Measurements from ENCODE around the gene CLCF1. TPM values are rescaled to one million over a fixed set of nuclear protein-coding genes. Genes with fewer than 3 reads are reported as not detected.
A peak's percentile ranks its signal among the peaks of the same experiment; 100 is the strongest.

Gene CLCF1
- total RNA-seq (10 to 100 TPM in 1 of 2 donors, 1 to 10 TPM in 1; 7.7 to 12.0 TPM), polyA plus RNA-seq (10 to 100 TPM in 1 of 2 donors, 1 to 10 TPM in 1; 2.6 to 19.5 TPM)
- long read RNA-seq, donor 1, transcript CLCF1-201 (3 exons, 1,844 nt), result major isoform, 43 of 72 reads
- long read RNA-seq, donor 1, transcript CLCF1-202 (3 exons, 967 nt), result minor isoform, 5 of 72 reads
- long read RNA-seq, donor 1, partial matches to known transcripts, result 16 of 72 reads
- long read RNA-seq, donor 1, other reads (novel, unspliced or antisense), result 8 of 72 reads
- long read RNA-seq, donor 2, partial matches to known transcripts, result 0 of 14 reads
- long read RNA-seq, donor 2, other reads (novel, unspliced or antisense), result 10 of 14 reads

DNA sequence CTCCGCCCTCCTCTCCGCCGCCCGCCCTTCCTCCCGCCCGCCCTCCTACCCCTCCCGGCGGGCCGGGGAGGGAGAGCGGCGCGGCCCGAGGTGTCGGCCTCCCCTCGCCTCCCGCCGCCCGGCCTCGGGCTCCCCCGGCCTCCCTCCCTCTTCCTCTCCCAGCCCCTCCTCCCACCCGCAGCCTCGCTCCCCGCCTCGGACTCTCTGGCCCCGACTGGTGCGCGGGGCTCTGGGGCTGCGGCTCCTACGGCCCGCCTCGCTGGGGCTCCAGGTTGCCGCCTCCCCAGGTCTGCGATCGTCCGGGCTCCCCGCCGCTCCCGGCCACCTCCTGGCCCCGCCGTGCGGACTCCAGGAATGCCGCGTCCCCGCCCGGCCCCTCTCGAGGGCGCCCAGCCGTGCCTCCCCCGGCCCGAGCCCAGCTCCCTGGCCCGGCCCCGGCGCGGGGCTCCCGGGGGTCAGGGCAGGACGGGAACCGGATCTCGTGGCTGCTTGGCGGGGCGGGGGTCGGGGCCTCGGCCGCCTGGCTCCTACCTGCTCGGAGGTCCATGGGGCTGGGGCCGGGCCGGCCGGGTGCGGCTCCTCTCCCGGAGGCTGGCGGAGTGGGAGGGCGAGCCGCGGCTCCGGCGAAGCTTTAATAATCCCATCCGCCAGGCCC, at the start of gene CLCF1:
Gene CLCF1, minus strand, starts transcription at position 606 of the 655 bp plus-strand sequence. Its CDS starts 59 bp downstream, at position 547.
- DNase-seq, result peak; percentile 84 to 89
- no peaks in the 10 kb centered on the region for H3K4me1 ChIP-seq (ENCODE audit: control insufficient read depth in 1 of 2, insufficient read depth in 2 of 2, low read length in 2 of 2)
- H3K9me3 ChIP-seq (ENCODE audit: control insufficient read depth, low read length), result no peaks in the 10 kb centered on the region
- peak within 1 kb of the TSS; percentile 71 to 88 for H3K4me3 ChIP-seq (ENCODE audit: low read length in 2 of 2)
- whole genome bisulfite sequencing, 2 donors, result 0 to 1% methylated on average over 36 to 76 of the region's 76 CpGs
- H3K27me3 ChIP-seq (ENCODE audit: control insufficient read depth in 1 of 2, insufficient read depth in 2 of 2, low read length in 1 of 2), result no peaks in the 10 kb centered on the region
- intact Hi-C loops (cut with DNase I), result loop anchor here in 1 of 2 donors (2.0 kb wide), 1 partner anchor 18 kb away; no protein-coding TSS in a partner anchor
- ATAC-seq (ENCODE audit: low FRiP score), result peak; percentile 71
- peak within 1 kb of the TSS; percentile 15 to 84 for H3K27ac ChIP-seq (ENCODE audit: low read depth in 1 of 2, low read length in 2 of 2)
- H3K36me3 ChIP-seq (ENCODE audit: control insufficient read depth in 1 of 2, insufficient read depth in 2 of 2, low read length in 1 of 2), result no peaks in the 10 kb centered on the region

DNA sequence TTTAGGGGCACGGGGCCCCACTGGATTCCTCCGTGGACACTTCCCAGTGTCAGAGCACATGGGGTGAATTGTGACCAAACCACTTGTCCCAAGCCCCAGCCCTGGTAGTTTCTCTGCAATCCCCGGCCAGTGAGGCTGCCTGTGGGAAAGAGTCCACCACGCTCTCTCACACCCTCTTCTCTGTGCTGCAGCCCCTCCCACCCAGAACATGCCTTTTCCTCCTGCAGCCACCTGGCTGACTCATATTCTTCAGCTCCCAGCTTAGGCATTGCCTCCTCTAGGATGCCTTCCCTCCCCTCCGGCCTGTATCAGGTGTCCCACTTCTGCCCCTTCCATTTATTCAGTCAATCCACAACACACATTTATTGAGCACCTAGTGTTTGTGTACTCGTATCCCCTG, 49.5 kb upstream of the CLCF1 start:
- ATAC-seq (ENCODE audit: low FRiP score) (no peak), DNase-seq (no peak)
- WGBS, 2 donors, result 75 to 78% methylated on average over 6 of the region's 6 CpGs
- H3K27me3 ChIP-seq (ENCODE audit: control insufficient read depth in 1 of 2, insufficient read depth in 2 of 2, low read length in 1 of 2), result no peaks in the 10 kb centered on the region
- intact Hi-C loops (cut with DNase I), result no loop called here
- no peaks in the 10 kb centered on the region for H3K4me1 ChIP-seq (ENCODE audit: control insufficient read depth in 1 of 2, insufficient read depth in 2 of 2, low read length in 2 of 2)
- no peak overlapping the region for H3K27ac ChIP-seq (ENCODE audit: low read depth in 1 of 2, low read length in 2 of 2)
- no peak overlapping the region for H3K4me3 ChIP-seq (ENCODE audit: low read length in 2 of 2)
- no peaks in the 10 kb centered on the region for H3K9me3 ChIP-seq (ENCODE audit: control insufficient read depth, low read length)
- H3K36me3 ChIP-seq (ENCODE audit: control insufficient read depth in 1 of 2, insufficient read depth in 2 of 2, low read length in 1 of 2), result no peaks in the 10 kb centered on the region

DNA sequence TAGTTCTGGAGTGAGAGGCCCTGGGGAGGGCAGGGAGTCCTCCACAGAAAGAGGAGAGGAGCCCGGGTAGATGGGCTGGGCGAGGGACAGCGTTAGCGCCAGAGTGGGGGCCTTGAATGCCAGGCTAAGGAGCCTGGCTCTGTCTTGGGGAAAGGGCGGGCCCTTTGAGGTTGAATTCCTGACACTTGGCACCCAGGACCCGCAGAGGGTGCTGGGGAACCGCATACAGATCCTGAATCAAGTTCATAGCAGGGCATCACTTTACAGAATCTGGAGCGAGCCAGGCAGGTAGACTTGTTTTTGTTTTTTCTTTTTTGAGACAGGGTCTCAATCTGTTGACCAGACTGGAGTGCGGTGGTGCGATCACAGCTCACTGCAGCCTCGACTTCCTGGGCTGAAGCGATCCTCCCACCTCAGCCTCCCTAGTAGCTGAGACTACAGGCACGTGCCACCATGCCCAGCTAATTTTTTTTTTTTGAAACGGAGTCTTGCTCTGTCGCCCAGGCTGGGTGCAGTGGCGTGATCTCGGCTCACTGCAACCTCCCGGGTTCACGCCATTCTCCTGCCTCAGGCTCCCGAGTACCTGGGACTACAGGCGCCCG, 48.1 kb upstream of the CLCF1 start:
- Histone ChIP-seq H3K4me1 (ENCODE audit: control insufficient read depth in 1 of 2, insufficient read depth in 2 of 2, low read length in 2 of 2) (no peaks in the 10 kb centered on the region), H3K36me3 (ENCODE audit: control insufficient read depth in 1 of 2, insufficient read depth in 2 of 2, low read length in 1 of 2) (no peaks in the 10 kb centered on the region), H3K27ac (ENCODE audit: low read depth in 1 of 2, low read length in 2 of 2) (peak overlapping the region in 1 of 2 donors; percentile 28), H3K27me3 (ENCODE audit: control insufficient read depth in 1 of 2, insufficient read depth in 2 of 2, low read length in 1 of 2) (no peaks in the 10 kb centered on the region), H3K4me3 (ENCODE audit: low read length in 2 of 2) (no peak overlapping the region), H3K9me3 (ENCODE audit: control insufficient read depth, low read length) (no peaks in the 10 kb centered on the region)
- no peak for DNase-seq
- ATAC-seq (ENCODE audit: low FRiP score), result no peak
- intact Hi-C loops (cut with DNase I), result no loop called here
- WGBS, 2 donors, result 81% methylated on average over 22 of the region's 22 CpGs

DNA sequence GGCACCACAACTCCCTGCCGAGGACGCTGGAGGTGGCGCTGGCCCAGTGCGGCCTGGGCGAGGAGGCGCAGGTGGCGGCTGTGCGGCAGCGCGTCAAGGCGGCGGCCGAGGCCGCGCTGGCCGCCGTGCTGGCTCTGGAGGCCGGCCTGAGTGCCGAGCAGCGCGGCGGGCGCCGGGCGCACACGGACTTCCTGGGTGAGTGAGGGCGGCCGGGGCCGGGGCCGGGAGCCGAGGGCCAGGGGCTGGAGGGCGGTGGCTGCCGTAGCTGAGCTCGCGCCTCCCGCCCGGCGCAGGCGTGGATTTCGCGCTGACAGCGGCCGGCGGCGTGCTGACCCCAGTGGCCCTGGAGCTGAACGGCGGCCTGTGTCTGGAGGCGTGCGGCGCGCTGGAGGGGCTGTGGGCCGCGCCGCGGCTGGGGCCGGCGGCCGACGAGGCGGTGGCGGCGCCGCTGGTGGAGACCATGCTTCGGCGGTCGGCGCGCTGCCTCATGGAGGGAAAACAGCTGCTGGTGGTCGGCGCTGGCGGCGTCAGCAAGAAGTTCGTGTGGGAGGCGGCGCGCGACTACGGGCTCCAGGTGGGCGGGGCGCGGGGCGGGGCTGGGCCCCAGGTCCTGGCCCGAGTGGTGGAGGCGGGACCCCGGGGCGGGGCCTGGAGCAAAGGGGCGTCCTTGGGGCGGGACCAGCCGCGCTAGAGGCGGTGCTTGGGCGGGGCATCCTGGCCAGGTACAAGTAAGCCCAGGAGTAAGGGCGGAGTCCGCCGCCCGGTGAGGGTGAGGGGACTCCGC, 47.4 kb upstream of the CLCF1 start:
- peak overlapping the region; percentile 19 to 86 for H3K27ac ChIP-seq (ENCODE audit: low read depth in 1 of 2, low read length in 2 of 2)
- no peaks in the 10 kb centered on the region for H3K27me3 ChIP-seq (ENCODE audit: control insufficient read depth in 1 of 2, insufficient read depth in 2 of 2, low read length in 1 of 2)
- ATAC-seq (ENCODE audit: low FRiP score) (peak; percentile 95), DNase-seq (peak; percentile 97 to 99)
- peak overlapping the region; percentile 30 to 63 for H3K4me3 ChIP-seq (ENCODE audit: low read length in 2 of 2)
- intact Hi-C loops (cut with DNase I), result no loop called here
- H3K4me1 ChIP-seq (ENCODE audit: control insufficient read depth in 1 of 2, insufficient read depth in 2 of 2, low read length in 2 of 2), result no peaks in the 10 kb centered on the region
- no peaks in the 10 kb centered on the region for H3K36me3 ChIP-seq (ENCODE audit: control insufficient read depth in 1 of 2, insufficient read depth in 2 of 2, low read length in 1 of 2)
- no peaks in the 10 kb centered on the region for H3K9me3 ChIP-seq (ENCODE audit: control insufficient read depth, low read length)
- WGBS, 2 donors, result 0 to 1% methylated on average over 77 to 97 of the region's 97 CpGs

DNA sequence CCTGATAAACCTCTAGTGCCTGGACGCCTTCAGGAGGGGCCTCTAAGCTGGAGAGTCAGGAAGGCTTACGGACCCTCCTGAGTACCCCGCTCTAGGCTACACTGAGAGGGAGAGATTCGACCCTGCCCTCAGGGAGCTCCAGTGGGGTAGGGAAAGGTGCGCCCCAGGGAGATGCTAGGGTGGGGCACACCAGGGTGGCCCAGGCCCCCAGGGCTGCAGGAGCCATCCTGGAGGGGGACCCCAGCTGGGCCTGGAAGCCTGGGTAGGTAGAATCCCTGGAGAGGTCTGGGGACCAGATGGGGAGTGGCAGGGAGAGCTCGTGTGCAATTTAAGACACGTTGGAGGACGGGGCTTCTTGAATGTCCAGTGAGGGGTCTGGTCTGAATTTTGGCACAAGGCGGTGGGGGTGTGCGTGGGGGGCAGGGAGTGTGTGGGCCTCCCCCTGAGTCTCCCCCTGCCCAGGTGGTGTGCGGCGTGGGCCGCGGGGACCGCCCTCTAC, 46.8 kb upstream of the CLCF1 start:
- DNase-seq (no peak), ATAC-seq (ENCODE audit: low FRiP score) (no peak)
- H3K27me3 ChIP-seq (ENCODE audit: control insufficient read depth in 1 of 2, insufficient read depth in 2 of 2, low read length in 1 of 2), result no peaks in the 10 kb centered on the region
- no peaks in the 10 kb centered on the region for H3K36me3 ChIP-seq (ENCODE audit: control insufficient read depth in 1 of 2, insufficient read depth in 2 of 2, low read length in 1 of 2)
- H3K4me1 ChIP-seq (ENCODE audit: control insufficient read depth in 1 of 2, insufficient read depth in 2 of 2, low read length in 2 of 2), result no peaks in the 10 kb centered on the region
- H3K4me3 ChIP-seq (ENCODE audit: low read length in 2 of 2), result peak overlapping the region; percentile 30 to 63
- no peaks in the 10 kb centered on the region for H3K9me3 ChIP-seq (ENCODE audit: control insufficient read depth, low read length)
- intact Hi-C loops (cut with DNase I), result no loop called here
- H3K27ac ChIP-seq (ENCODE audit: low read depth in 1 of 2, low read length in 2 of 2), result peak overlapping the region; percentile 19 to 86
- WGBS, 2 donors, result 34 to 40% methylated on average over 15 of the region's 15 CpGs

DNA sequence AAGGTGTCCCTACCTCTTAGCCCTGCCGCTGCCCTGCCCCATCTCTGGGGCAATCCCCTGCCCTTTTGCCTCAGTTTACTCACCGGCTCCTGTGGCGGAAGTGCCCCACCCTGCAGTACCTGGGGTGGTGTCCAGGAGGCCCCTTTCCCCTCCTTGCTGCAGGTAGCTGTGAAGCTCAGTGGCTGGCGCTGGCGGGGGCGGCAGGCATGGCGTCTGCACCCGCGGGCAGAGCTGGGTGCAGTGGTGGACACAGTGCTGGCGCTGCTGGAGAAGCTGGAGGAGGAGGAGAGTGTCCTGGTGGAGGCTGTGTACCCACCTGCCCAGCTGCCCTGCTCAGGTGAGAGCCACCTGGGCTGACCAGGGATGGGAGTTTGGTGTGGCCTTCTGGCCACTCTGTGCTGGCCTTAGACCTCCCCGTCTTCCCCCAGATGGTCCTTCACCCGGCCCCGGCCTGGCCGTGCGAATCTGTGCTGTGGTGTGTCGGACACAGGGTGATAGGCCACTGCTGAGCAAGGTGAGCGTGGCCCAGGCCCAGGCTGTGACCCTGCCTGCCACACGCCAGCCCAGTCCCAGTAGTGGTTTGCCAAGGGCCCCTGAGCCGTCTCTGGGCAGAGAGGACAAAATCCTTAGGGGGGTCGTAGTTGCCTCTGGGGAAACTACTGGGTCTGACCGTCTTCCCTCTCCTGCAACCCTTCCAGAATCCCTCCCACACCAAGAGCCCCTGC, 46.1 kb upstream of the CLCF1 start:
- Histone ChIP-seq H3K27me3 (ENCODE audit: control insufficient read depth in 1 of 2, insufficient read depth in 2 of 2, low read length in 1 of 2) (no peaks in the 10 kb centered on the region), H3K27ac (ENCODE audit: low read depth in 1 of 2, low read length in 2 of 2) (peak overlapping the region in 1 of 2 donors; percentile 86), H3K36me3 (ENCODE audit: control insufficient read depth in 1 of 2, insufficient read depth in 2 of 2, low read length in 1 of 2) (no peaks in the 10 kb centered on the region), H3K4me3 (ENCODE audit: low read length in 2 of 2) (no peak overlapping the region), H3K4me1 (ENCODE audit: control insufficient read depth in 1 of 2, insufficient read depth in 2 of 2, low read length in 2 of 2) (no peaks in the 10 kb centered on the region), H3K9me3 (ENCODE audit: control insufficient read depth, low read length) (no peaks in the 10 kb centered on the region)
- ATAC-seq (ENCODE audit: low FRiP score), result no peak
- DNase-seq, result no peak
- WGBS, 2 donors, result 93 to 95% methylated on average over 20 to 21 of the region's 21 CpGs
- intact Hi-C loops (cut with DNase I), result no loop called here

DNA sequence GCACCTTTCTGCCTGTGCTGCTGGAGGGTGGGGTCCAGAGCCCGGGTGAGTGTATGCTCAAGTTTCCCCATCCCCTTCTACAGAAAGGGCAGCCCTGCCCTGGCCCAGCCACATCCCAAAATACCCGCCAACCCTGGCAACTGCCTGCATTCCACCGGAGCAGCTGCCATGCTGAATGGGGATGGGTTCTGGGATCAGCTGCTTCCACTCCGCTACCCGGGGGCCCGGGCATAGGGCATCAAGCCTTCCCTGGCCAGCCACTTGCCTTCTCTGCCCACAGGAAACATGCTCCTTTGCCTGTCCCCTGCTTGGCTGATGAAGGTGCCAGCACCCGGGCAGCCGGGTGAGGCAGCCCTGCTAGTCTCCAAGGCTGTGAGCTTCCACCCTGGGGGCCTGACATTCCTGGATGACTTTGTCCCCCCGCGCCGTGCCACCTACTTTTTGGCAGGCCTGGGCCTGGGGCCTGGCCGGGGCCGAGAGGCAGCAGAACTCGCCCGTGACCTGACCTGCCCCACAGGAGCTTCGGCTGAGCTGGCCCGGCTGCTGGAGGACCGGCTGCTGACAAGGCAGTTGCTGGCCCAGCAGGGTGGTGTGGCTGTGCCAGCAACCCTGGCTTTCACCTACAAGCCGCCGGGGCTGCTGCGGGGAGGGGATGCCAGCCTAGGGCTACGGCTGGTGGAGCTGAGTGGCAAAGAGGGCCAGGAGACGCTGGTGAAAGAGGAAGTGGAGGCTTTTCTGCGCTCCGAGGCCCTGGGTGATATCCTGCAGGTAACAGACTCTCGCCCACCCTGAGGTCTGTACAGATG, 45.3 kb upstream of the CLCF1 start:
- 8 to 18% methylated on average over 26 of the region's 26 CpGs for WGBS, 2 donors
- H3K9me3 ChIP-seq (ENCODE audit: control insufficient read depth, low read length), result no peaks in the 10 kb centered on the region
- peak overlapping the region in 1 of 2 donors; percentile 54 for H3K27ac ChIP-seq (ENCODE audit: low read depth in 1 of 2, low read length in 2 of 2)
- intact Hi-C loops (cut with DNase I), result no loop called here
- H3K4me3 ChIP-seq (ENCODE audit: low read length in 2 of 2), result no peak overlapping the region
- no peaks in the 10 kb centered on the region for H3K27me3 ChIP-seq (ENCODE audit: control insufficient read depth in 1 of 2, insufficient read depth in 2 of 2, low read length in 1 of 2)
- DNase-seq (no peak), ATAC-seq (ENCODE audit: low FRiP score) (no peak)
- H3K4me1 ChIP-seq (ENCODE audit: control insufficient read depth in 1 of 2, insufficient read depth in 2 of 2, low read length in 2 of 2), result no peaks in the 10 kb centered on the region
- H3K36me3 ChIP-seq (ENCODE audit: control insufficient read depth in 1 of 2, insufficient read depth in 2 of 2, low read length in 1 of 2), result no peaks in the 10 kb centered on the region
